Esophagus squamous epithelium (tissue), 4 donors: ENCODE results near the gene PKM.
A peak's percentile ranks its signal among the peaks of the same experiment; 100 is the strongest.

ENCODE experiments used
- CTCF ChIP-seq, 6 experiments: fragments of 450-650 bp in 4 of 6; fragments of 200-600 bp in 2 of 6; sonication (generic) in 2 of 6; IDR thresholded peaks; one replicate each; pipeline ENCODE4 v1.5.1; 2016 to 2019; ENCODE audit warnings: antibody characterized with exemption in 6 of 6, mild to moderate bottlenecking in 4 of 6, moderate library complexity in 4 of 6
- POLR2A ChIP-seq, 4 donors: fragments of 450-650 bp; IDR thresholded peaks; one replicate each; pipeline ENCODE4 v1.6.1; 2017; ENCODE audit warnings: antibody characterized with exemption in 4 of 4, mild to moderate bottlenecking in 4 of 4, moderate library complexity in 3 of 4

- TF ChIP-seq CTCF (IDR thresholded peaks at IDR 0.05) (peak; percentile 79 to 91 (median 83)), POLR2A (IDR thresholded peaks at IDR 0.05) (no peak)
These were observed 75.1 kb downstream of the PKM start for GRCh38 chr15:72155635-72156616.
